CD4-positive, alpha-beta T cell (primary cell): ENCODE results near the gene RARA. TPM values are rescaled to one million over a fixed set of nuclear protein-coding genes. Genes with fewer than 3 reads are reported as not detected.
"Not testable (repeated sequence)": the region's sequence is repeated elsewhere in the genome, so short reads cannot be mapped to it uniquely, and the experiment has no call there.

Experiments
- ATAC-seq: fragments of 200-7000 bp; cut with Tn5 transposase; one replicate; pipeline ENCODE4 v1.10.0; 2022; ENCODE audit warnings: mild to moderate bottlenecking; ENCODE audit not compliant: poor library complexity
- CTCF ChIA-PET: fragments of 350-600 bp; sonication (Branson Sonifier 250); formaldehyde crosslinking; loops from one replicate; lab custom pipeline; 2021; ENCODE audit warnings: antibody characterized with exemption, inconsistent platforms; lab: Charles Lee
- POLR2A ChIA-PET: fragments of 350-600 bp; sonication (Branson Sonifier 250); formaldehyde crosslinking; loops from one replicate; lab custom pipeline; 2021; ENCODE audit warnings: antibody characterized with exemption, inconsistent platforms; lab: Charles Lee
- DNase-seq, 14 experiments: peaks; one replicate each; pipeline ENCODE4 v3.0.0-alpha.2; 2013 to 2020; ENCODE audit warnings: mixed read lengths in 2 of 14
- H3K27ac ChIP-seq, 2 donors: one replicate each; pipeline versions ENCODE4 v1.5.1 to v1.7.0; 2013; ENCODE audit warnings: low read length in 2 of 2, low read depth in 1 of 2, mild to moderate bottlenecking in 1 of 2
- H3K27me3 ChIP-seq, 2 experiments: 1 replicate in 1 of 2; 2 replicates in 1 of 2; pipeline versions ENCODE4 v1.6.1 to v1.7.0; 2013; ENCODE audit warnings: low read length in 2 of 2, control low read depth in 1 of 2, mild to moderate bottlenecking in 1 of 2, moderate library complexity in 1 of 2; ENCODE audit not compliant: insufficient read depth in 2 of 2, control insufficient read depth in 1 of 2
- H3K36me3 ChIP-seq: one replicate; pipeline ENCODE4 v1.6.1; 2013; ENCODE audit warnings: low read length, control low read depth; ENCODE audit not compliant: insufficient read depth
- H3K4me1 ChIP-seq: one replicate; pipeline ENCODE4 v1.6.1; 2013; ENCODE audit warnings: low read length, control low read depth; ENCODE audit not compliant: insufficient read depth
- H3K4me3 ChIP-seq: one replicate; pipeline ENCODE4 v1.5.1; 2013; ENCODE audit warnings: mild to moderate bottlenecking, low read length, moderate library complexity
- H3K9me3 ChIP-seq, 2 experiments: 1 replicate in 1 of 2; 2 replicates in 1 of 2; pipeline versions ENCODE4 v1.6.1 to v1.7.0; 2013; ENCODE audit warnings: low read length in 2 of 2, mild to moderate bottlenecking in 2 of 2, control low read depth in 1 of 2, moderate library complexity in 1 of 2; ENCODE audit not compliant: control insufficient read depth in 1 of 2, insufficient read depth in 1 of 2
- H3K27ac Mint-ChIP-seq: one replicate; pipeline ENCODE4 v1.8.0; 2020; ENCODE audit warnings: mixed read lengths
- H3K27me3 Mint-ChIP-seq: one replicate; pipeline ENCODE4 v1.8.0; 2021; ENCODE audit warnings: mixed read lengths
- H3K36me3 Mint-ChIP-seq: one replicate; pipeline ENCODE4 v1.8.0; 2021; ENCODE audit warnings: low read depth, mixed read lengths
- H3K4me1 Mint-ChIP-seq: one replicate; pipeline ENCODE4 v1.8.0; 2021; ENCODE audit warnings: low read depth, mixed read lengths
- H3K4me3 Mint-ChIP-seq: one replicate; pipeline ENCODE4 v1.8.0; 2020; ENCODE audit warnings: mild to moderate bottlenecking, mixed read lengths
- H3K9me3 Mint-ChIP-seq: one replicate; pipeline ENCODE4 v1.8.0; 2020; ENCODE audit warnings: mixed read lengths
- CTCF ChIP-seq: fragments of 200-600 bp; IDR thresholded peaks from one replicate; pipeline ENCODE4 v1.8.0; 2022; ENCODE audit warnings: antibody characterized with exemption, mild to moderate bottlenecking
- intact Hi-C, 2 experiments: fragments of 100-400 bp; cut with DNase I in 1 of 2; cut with micrococcal nuclease in 1 of 2; formaldehyde crosslinking; loops; one replicate each; pipeline versions ENCODE4 v1.15.1 to v1.9.0; 2023 to 2025; cut with DNase I, micrococcal nuclease
- total RNA-seq, 174 experiments: library from RNA in 2 of 174; stranded (reverse) in 2 of 174; gene quantifications; one replicate each; pipeline ENCODE4 v1.2.3 and lab custom pipeline; 2021 to 2026

Gene RARA
- total RNA-seq, 2 experiments from 2014 or later, result 114 to 115 TPM

GRCh38 chr17:40366076-40366860 lies 57.3 kb downstream of the RARA start:
- peaks cover 7% of the 10 kb centered on the region for H3K27me3 Mint-ChIP-seq
- DNase-seq, result peak in 1 of 14 experiments; percentile 15
- TF ChIP-seq CTCF, result no peak
- H3K27ac Mint-ChIP-seq, result no peak overlapping the region
- H3K27me3 ChIP-seq, result peaks cover 0 to 10% of the 10 kb centered on the region in 2 experiments
- intact Hi-C loops, result loop anchor here in 1 of 2 experiments (10.0 kb wide), 1 partner anchor 49 kb away; the partner anchor contains the start of gene TOP2A
- H3K36me3 Mint-ChIP-seq, result no peaks in the 10 kb centered on the region
- H3K36me3 ChIP-seq, result no peaks in the 10 kb centered on the region
- H3K9me3 ChIP-seq, result peaks cover 0 to 12% of the 10 kb centered on the region in 2 experiments
- no peak overlapping the region for H3K4me3 ChIP-seq
- no peaks in the 10 kb centered on the region for H3K9me3 Mint-ChIP-seq
- H3K4me3 Mint-ChIP-seq, result peak overlapping the region; percentile 45
- POLR2A ChIA-PET, result interaction anchor here (0.5 kb wide), 1 partner anchor 74 kb away, joined by 3 read pairs; no protein-coding TSS in a partner anchor
- H3K4me1 ChIP-seq, result peaks cover 21% of the 10 kb centered on the region
- CTCF ChIA-PET, result interaction anchor here (1.6 kb wide), 1 partner anchor 167 kb away, joined by 5 read pairs; no protein-coding TSS in a partner anchor
- H3K27ac ChIP-seq, result no peak overlapping the region
- peaks cover 11% of the 10 kb centered on the region for H3K4me1 Mint-ChIP-seq
- no peak for ATAC-seq

DNA sequence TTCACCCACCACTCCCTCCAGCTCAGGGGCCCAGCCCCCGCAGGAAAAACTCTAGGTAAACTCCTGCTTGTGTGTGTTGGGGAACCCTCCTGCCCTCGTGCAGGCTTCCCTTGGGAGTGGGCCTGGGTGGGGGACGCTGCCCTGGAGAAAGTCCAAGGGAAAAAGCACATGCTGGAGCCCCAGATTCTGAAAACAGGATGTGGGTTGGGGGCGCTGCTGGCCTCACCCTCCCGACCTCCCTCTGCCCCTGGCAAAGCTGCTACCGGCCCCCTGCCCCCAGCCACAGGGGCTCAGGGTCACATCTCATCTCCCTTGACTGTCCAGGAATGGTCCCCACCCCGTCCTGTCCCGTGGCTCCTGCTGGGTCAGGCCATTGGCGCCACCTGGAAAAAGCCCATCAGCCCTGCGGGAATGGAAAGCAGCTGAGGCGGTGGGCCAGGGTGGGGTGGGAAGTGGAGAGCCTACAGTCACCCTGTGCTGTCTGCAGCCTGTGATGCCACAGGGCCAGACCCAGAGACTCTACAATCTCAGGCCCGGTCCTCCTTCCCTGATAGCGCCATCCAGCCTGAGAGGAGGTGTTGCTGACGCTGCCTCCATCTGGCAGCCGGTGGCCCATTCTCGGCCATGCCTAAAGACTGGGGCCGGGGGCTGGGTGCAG lies 58.0 kb downstream of the RARA start:
- Histone ChIP-seq H3K27ac (no peak overlapping the region), H3K4me3 (no peak overlapping the region), H3K36me3 (no peaks in the 10 kb centered on the region), H3K27me3 (peaks cover 0 to 10% of the 10 kb centered on the region in 2 experiments), H3K4me1 (peaks cover 21% of the 10 kb centered on the region), H3K9me3 (peaks cover 0 to 15% of the 10 kb centered on the region in 2 experiments)
- ATAC-seq, result no peak
- no peaks in the 10 kb centered on the region for H3K36me3 Mint-ChIP-seq
- no peak overlapping the region for H3K27ac Mint-ChIP-seq
- no peak overlapping the region for H3K4me3 Mint-ChIP-seq
- no peaks in the 10 kb centered on the region for H3K9me3 Mint-ChIP-seq
- CTCF ChIA-PET, result interaction anchor here (0.7 kb wide), 1 partner anchor 254 kb away, joined by 3 read pairs; no protein-coding TSS in a partner anchor
- TF ChIP-seq CTCF, result no peak
- peaks cover 13% of the 10 kb centered on the region for H3K4me1 Mint-ChIP-seq
- H3K27me3 Mint-ChIP-seq, result peaks cover 4% of the 10 kb centered on the region
- intact Hi-C loops, result loop anchor here in 1 of 2 experiments (10.0 kb wide), 1 partner anchor 48 kb away; the partner anchor contains the start of gene TOP2A
- DNase-seq, result no peak
- POLR2A ChIA-PET, result no interaction called here

DNA sequence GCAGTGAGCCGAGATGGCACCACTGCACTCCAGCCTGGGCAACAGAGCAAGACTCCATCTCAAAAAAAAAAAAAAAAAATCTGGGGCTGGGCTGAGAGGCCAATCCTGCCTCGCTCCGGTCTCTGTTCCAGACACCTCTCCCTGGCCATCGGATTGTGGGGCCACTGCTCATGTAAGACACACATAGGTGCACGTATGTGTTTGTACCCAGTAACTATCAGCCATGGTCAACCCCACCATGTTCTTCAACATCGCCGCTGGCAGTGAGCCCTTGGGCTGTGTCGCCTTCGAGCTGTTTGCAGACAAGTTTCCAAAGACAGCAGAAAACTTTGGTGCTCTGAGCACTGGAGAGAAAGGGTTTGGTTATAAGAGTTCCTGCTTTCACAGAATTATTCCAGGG lies 58.7 kb downstream of the RARA start:
- H3K4me1 Mint-ChIP-seq, DNase-seq, H3K36me3 Mint-ChIP-seq, H3K27ac ChIP-seq, ATAC-seq, POLR2A ChIA-PET, H3K36me3 ChIP-seq, H3K27me3 Mint-ChIP-seq, H3K4me3 Mint-ChIP-seq, H3K27ac Mint-ChIP-seq, H3K4me3 ChIP-seq, H3K9me3 Mint-ChIP-seq, H3K27me3 ChIP-seq: not testable (repeated sequence)
- CTCF ChIA-PET, result interaction anchor here (0.7 to 1.5 kb wide), 2 partner anchors 166 to 255 kb away, joined by 3 to 4 read pairs; no protein-coding TSS in a partner anchor
- intact Hi-C loops, result loop anchor here in 1 of 2 experiments (10.0 kb wide), 1 partner anchor 47 kb away; the partner anchor contains the start of gene TOP2A
- peaks cover 0 to 15% of the 10 kb centered on the region in 2 experiments for H3K9me3 ChIP-seq
- H3K4me1 ChIP-seq, result peaks cover 16% of the 10 kb centered on the region
